Hepatocyte (in vitro differentiated cells): ENCODE results near the gene COBL. TPM values are rescaled to one million over a fixed set of nuclear protein-coding genes. Genes with fewer than 3 reads are reported as not detected.

Experiments used
- DNase-seq: peaks from one replicate; pipeline ENCODE4 v3.0.0-alpha.2; 2016; ENCODE audit warnings: low spot score
- H2AFZ ChIP-seq: fragments of 200-600 bp; sonication (generic); 2 replicates; pipeline ENCODE4 v1.6.0; 2016; ENCODE audit warnings: antibody characterized with exemption, mild to moderate bottlenecking
- H3K27ac ChIP-seq: fragments of 200-600 bp; sonication (generic); 2 replicates; pipeline ENCODE4 v1.5.1; 2016; ENCODE audit warnings: mild to moderate bottlenecking
- H3K27me3 ChIP-seq: fragments of 200-600 bp; sonication (generic); 2 replicates; pipeline ENCODE4 v1.6.1; 2016
- H3K36me3 ChIP-seq: fragments of 200-600 bp; sonication (generic); replicated peaks from 2 replicates; pipeline ENCODE4 v1.5.1; 2016; ENCODE audit warnings: low read depth; ENCODE audit not compliant: insufficient read depth
- H3K4me1 ChIP-seq: fragments of 200-600 bp; sonication (generic); 2 replicates; pipeline ENCODE4 v1.5.1; 2016; ENCODE audit warnings: mild to moderate bottlenecking, moderate library complexity; ENCODE audit not compliant: insufficient read depth
- H3K4me2 ChIP-seq: fragments of 200-600 bp; sonication (generic); 2 replicates; pipeline ENCODE4 v1.6.0; 2016
- H3K4me3 ChIP-seq: fragments of 200-600 bp; sonication (generic); 2 replicates; pipeline ENCODE4 v1.5.1; 2016; ENCODE audit warnings: mild to moderate bottlenecking
- H3K79me2 ChIP-seq: fragments of 200-600 bp; sonication (generic); 2 replicates; pipeline ENCODE4 v1.6.0; 2017; ENCODE audit warnings: mild to moderate bottlenecking
- H3K9me2 ChIP-seq: fragments of 200-600 bp; sonication (generic); replicated peaks from 2 replicates; pipeline ENCODE4 v1.6.0; 2017; ENCODE audit warnings: mild to moderate bottlenecking; ENCODE audit not compliant: insufficient read depth
- H3K9me3 ChIP-seq: fragments of 200-600 bp; sonication (generic); 2 replicates; pipeline ENCODE4 v1.5.1; 2016; ENCODE audit warnings: low read depth, mild to moderate bottlenecking
- H4K20me1 ChIP-seq: fragments of 200-600 bp; sonication (generic); 2 replicates; pipeline ENCODE4 v1.6.0; 2016; ENCODE audit warnings: mild to moderate bottlenecking; ENCODE audit not compliant: insufficient read depth, poor library complexity, severe bottlenecking
- CTCF ChIP-seq: fragments of 200-600 bp; sonication (generic); IDR thresholded peaks from 2 replicates; pipeline ENCODE4 v1.5.1; 2016; ENCODE audit warnings: antibody characterized with exemption, mild to moderate bottlenecking; ENCODE audit not compliant: poor library complexity
- EZH2 ChIP-seq: fragments of 200-600 bp; sonication (generic); IDR thresholded peaks from 2 replicates; pipeline ENCODE4 v1.6.1; 2016; ENCODE audit warnings: antibody characterized with exemption, mild to moderate bottlenecking, borderline replicate concordance
- EZH2phosphoT487 ChIP-seq: fragments of 200-600 bp; sonication (generic); IDR thresholded peaks from one replicate; pipeline ENCODE4 v1.6.1; 2018; ENCODE audit warnings: antibody characterized with exemption, mild to moderate bottlenecking, low read depth, moderate library complexity; ENCODE audit not compliant: unreplicated experiment, severe bottlenecking
- WGBS: methylation state at CpG from one replicate; pipeline ENCODE4 v1.1.6; 2016; ENCODE audit warnings: low lambda C conversion rate; ENCODE audit errors: missing lambda C conversion rate; 5-methylcytosine and 5-hydroxymethylcytosine counted together
- polyA plus RNA-seq: library from polyadenylated mRNA; unstranded; fragments of >200 nt; fragmentation: Nextera tagmentation; extraction: Ambion mirVana; gene quantifications from 2 replicates; pipeline ENCODE4 v1.2.1, GENCODE V29; 2016
- total RNA-seq: library from RNA; depleted of rRNA; stranded (reverse); fragments of >200 nt; gene quantifications from 2 replicates; pipeline ENCODE4 v1.2.3, GENCODE V29; 2014

Gene COBL
- total and polyA plus RNA-seq, 2 experiments from 2014 or later: 7.8 to 20.5 TPM

GRCh38 chr7:51132661-51133060 is 183.9 kb downstream of the COBL start:
- Histone ChIP-seq H3K9me2 (no peaks in the 10 kb centered on the region), H3K36me3 (no peaks in the 10 kb centered on the region), H3K4me1 (no peaks in the 10 kb centered on the region), H3K27ac (no peak overlapping the region), H3K9me3 (no peaks in the 10 kb centered on the region), H2AFZ (no peak overlapping the region), H4K20me1 (no peaks in the 10 kb centered on the region), H3K4me2 (no peak overlapping the region), H3K79me2 (no peaks in the 10 kb centered on the region), H3K4me3 (no peak overlapping the region), H3K27me3 (no peaks in the 10 kb centered on the region)
- WGBS: 92% methylated on average over 3 of the region's 3 CpGs
- no peak for DNase-seq
- TF ChIP-seq EZH2: no peak
- TF ChIP-seq EZH2phosphoT487: no peak
- no peak for TF ChIP-seq CTCF

- Histone ChIP-seq H3K27me3 (no peaks in the 10 kb centered on the region), H2AFZ (no peak overlapping the region), H3K9me3 (no peaks in the 10 kb centered on the region), H3K4me1 (no peaks in the 10 kb centered on the region), H3K27ac (no peak overlapping the region), H3K4me2 (no peak overlapping the region), H3K9me2 (no peaks in the 10 kb centered on the region), H3K79me2 (no peaks in the 10 kb centered on the region), H3K4me3 (no peak overlapping the region), H4K20me1 (no peaks in the 10 kb centered on the region), H3K36me3 (no peaks in the 10 kb centered on the region)
- DNase-seq: no peak
- 85% methylated on average over 8 of the region's 8 CpGs for WGBS
- TF ChIP-seq EZH2: no peak
These were observed 186.8 kb downstream of the COBL start for GRCh38 chr7:51129527-51130472.

- Histone ChIP-seq H3K4me3 (no peak overlapping the region), H3K9me2 (no peaks in the 10 kb centered on the region), H2AFZ (no peak overlapping the region), H3K4me1 (no peaks in the 10 kb centered on the region), H3K36me3 (no peaks in the 10 kb centered on the region), H3K4me2 (no peak overlapping the region), H4K20me1 (no peaks in the 10 kb centered on the region), H3K27me3 (no peaks in the 10 kb centered on the region), H3K79me2 (no peaks in the 10 kb centered on the region), H3K9me3 (no peaks in the 10 kb centered on the region), H3K27ac (no peak overlapping the region)
- no peak for TF ChIP-seq EZH2
- no peak for TF ChIP-seq CTCF
- TF ChIP-seq EZH2phosphoT487: no peak
- DNase-seq: no peak
- WGBS: 92% methylated on average over 16 of the region's 16 CpGs
These were observed 187.8 kb downstream of the COBL start for GRCh38 chr7:51128545-51129435.

GRCh38 chr7:51127618-51127904 is 189.0 kb downstream of the COBL start:
- TF ChIP-seq CTCF (no peak), EZH2phosphoT487 (no peak), EZH2 (no peak)
- H3K27me3 ChIP-seq: no peaks in the 10 kb centered on the region
- no peak overlapping the region for H2AFZ ChIP-seq
- no peak overlapping the region for H3K4me3 ChIP-seq
- H3K4me1 ChIP-seq: no peaks in the 10 kb centered on the region
- H3K27ac ChIP-seq: no peak overlapping the region
- H3K79me2 ChIP-seq: no peaks in the 10 kb centered on the region
- DNase-seq: no peak
- no peaks in the 10 kb centered on the region for H3K9me3 ChIP-seq
- WGBS: 67% methylated on average over 3 of the region's 3 CpGs
- no peaks in the 10 kb centered on the region for H3K36me3 ChIP-seq
- H3K4me2 ChIP-seq: no peak overlapping the region
- H4K20me1 ChIP-seq: no peaks in the 10 kb centered on the region
- H3K9me2 ChIP-seq: no peaks in the 10 kb centered on the region
